ENCODE data around the gene KANK4.

DNA sequence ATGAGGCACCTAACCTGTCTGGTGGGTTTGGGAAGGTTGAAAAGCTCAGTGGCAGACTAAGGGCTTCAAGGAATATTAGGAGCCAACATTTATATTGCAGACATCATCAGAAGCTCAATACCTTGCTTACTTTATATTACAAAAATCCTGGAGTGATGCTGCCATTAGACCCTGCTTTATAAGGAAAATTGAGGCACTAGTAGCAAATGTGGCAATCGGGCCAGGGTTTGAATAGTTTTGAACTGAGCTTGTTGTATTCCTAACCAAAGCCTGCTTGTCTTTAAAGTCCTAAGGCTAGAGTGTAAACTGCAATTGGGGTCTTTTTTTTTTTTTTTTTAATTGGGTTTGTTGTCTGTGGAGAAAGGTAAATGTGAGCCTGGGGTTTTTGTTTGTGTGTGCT, 110.3 kb downstream of the KANK4 start:
- TF ChIP-seq, protein P1, sequence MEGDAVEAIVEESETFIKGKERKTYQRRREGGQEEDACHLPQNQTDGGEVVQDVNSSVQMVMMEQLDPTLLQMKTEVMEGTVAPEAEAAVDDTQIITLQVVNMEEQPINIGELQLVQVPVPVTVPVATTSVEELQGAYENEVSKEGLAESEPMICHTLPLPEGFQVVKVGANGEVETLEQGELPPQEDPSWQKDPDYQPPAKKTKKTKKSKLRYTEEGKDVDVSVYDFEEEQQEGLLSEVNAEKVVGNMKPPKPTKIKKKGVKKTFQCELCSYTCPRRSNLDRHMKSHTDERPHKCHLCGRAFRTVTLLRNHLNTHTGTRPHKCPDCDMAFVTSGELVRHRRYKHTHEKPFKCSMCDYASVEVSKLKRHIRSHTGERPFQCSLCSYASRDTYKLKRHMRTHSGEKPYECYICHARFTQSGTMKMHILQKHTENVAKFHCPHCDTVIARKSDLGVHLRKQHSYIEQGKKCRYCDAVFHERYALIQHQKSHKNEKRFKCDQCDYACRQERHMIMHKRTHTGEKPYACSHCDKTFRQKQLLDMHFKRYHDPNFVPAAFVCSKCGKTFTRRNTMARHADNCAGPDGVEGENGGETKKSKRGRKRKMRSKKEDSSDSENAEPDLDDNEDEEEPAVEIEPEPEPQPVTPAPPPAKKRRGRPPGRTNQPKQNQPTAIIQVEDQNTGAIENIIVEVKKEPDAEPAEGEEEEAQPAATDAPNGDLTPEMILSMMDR (IDR thresholded peaks at IDR 0.05) = no peak
- no peak for TF ChIP-seq POLR2A (IDR thresholded peaks at IDR 0.05)
